ENCODE data around the gene TATDN2.

TATDN2 gene

DNA sequence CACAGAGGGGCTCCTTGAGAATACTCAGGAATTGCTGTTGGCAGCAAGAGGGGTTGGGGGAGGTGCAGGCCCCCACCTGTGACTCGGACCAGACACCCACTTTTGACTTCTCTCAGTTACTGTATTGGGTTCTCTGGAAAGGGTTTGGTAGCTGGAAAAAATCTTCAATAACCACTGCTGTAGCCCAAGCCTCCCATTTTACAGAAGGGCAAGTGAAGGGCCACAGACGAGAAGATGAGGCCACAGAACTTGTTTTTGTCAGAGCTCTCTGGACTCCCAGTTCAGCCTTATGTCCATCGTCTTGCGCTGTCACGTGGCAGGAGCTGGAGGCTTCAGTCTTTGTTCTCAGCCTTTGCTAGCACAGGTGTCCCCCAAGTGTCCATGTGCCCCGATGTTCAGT, 12.7 kb upstream of the TATDN2 start:
- no peak for DNase-seq (ENCODE audit: low read depth)
- H3K4me3 ChIP-seq (ENCODE audit: low read depth, low read length), result no peak overlapping the region
- TF ChIP-seq, protein P1, sequence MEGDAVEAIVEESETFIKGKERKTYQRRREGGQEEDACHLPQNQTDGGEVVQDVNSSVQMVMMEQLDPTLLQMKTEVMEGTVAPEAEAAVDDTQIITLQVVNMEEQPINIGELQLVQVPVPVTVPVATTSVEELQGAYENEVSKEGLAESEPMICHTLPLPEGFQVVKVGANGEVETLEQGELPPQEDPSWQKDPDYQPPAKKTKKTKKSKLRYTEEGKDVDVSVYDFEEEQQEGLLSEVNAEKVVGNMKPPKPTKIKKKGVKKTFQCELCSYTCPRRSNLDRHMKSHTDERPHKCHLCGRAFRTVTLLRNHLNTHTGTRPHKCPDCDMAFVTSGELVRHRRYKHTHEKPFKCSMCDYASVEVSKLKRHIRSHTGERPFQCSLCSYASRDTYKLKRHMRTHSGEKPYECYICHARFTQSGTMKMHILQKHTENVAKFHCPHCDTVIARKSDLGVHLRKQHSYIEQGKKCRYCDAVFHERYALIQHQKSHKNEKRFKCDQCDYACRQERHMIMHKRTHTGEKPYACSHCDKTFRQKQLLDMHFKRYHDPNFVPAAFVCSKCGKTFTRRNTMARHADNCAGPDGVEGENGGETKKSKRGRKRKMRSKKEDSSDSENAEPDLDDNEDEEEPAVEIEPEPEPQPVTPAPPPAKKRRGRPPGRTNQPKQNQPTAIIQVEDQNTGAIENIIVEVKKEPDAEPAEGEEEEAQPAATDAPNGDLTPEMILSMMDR (conservative IDR thresholded peaks at IDR 0.05; ENCODE audit: low read depth, low read length), result no peak

DNA sequence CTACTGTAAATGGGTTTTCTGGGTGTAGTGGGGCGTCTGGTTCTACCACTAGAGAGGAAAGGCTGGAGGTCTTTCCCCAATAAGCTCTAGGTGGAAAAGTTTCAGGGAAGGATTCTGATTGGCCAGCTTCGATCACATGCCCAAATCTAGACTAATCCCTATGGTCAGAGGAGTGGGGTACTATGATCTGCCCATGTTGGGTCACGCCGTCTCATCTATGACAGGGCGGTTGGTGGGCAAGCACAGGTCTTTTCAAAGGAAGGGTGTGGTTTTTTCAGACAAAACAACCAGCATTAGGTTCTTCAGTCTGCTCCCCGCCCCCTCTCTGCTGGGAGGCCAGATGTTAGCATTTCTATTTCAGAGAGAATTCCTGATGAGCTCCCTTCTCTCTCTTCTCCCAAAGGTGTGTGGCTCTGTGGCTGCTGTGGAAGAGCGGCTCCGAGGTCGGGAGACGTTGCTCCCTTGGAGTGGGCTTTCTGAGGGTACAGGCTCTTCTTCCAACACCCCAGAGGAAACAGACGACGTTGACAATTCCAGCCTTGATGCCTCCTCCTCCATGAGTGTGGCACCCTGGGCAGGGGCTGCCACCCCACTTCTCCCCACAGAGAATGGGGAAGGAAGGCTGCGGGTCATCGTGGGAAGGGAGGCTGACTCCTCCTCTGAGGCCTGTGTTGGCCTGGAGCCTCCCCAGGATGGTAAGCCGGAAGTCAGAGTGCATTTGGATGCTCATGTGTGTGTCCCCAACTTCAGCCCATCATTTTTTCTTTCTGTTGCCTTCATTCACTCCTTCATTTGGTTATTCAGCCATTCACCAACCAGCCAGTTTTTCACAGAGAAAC, 9.7 kb upstream of the TATDN2 start:
- TF ChIP-seq, protein P1 (conservative IDR thresholded peaks at IDR 0.05; ENCODE audit: low read depth, low read length), result no peak
- DNase-seq (ENCODE audit: low read depth), result no peak
- H3K4me3 ChIP-seq (ENCODE audit: low read depth, low read length), result no peak overlapping the region

DNA sequence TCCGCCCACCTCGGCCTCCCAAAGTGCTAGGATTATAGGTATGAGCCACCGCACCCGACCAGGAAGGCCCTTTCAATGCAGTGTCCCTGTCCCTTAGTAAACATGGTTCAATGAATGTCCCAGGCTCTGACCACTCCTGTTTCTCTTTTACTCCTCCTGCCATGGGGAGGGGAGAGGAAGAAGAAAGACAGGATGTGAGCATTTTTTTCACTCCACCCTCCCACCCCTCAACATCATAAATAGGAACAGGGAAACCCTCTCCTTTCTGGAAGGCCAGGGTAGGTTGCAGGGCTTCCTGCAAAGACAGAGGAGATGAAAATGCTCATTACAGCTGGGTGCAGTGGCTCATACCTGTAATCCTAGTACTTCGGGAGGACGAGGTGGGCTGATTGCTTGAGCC, 7.5 kb upstream of the TATDN2 start:
- TF ChIP-seq, protein P1 (conservative IDR thresholded peaks at IDR 0.05; ENCODE audit: low read depth, low read length), result no peak
- H3K4me3 ChIP-seq (ENCODE audit: low read depth, low read length), result no peak overlapping the region
- no peak for DNase-seq (ENCODE audit: low read depth)

DNA sequence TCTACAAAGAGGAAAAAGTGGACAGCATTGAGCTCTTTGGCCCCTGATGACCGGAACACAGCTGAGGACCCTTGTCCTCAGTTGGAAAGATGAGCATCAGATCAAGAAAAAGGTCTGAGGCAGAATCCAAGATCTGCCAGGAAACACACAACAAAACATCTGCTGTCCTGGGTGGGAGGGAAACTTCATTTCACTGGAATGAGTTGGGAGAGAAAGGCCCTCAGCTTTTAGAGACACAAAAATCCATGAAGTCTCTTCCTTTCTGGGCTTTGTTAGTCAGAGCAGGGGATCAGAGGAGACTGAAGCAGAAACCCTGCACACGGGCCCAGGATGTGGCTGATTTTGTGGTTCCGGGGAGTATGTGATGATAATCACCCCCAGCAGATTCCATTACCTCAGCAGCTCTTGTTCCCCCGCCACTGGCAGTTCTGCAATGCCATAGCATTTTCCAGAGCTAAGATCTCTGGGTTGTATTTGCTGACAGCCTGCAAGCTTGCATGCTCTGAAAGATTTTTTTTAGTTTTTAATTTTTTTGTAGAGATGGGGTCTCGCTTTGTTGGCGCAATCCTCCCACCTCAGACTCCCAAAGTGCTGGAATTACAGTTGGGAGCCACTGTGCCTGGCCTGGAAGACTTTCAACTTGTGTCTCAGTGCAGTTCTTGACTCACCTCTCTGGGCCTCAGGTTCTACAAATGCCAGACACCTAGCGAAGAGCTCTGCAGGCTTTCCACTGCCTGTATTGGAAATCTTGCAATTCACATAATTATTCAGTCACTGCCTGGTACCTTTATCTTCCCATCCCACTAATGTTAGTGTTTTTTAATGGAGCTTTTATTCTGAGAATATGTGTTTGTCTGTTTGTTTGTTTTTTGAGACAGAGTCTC, 5.8 kb upstream of the TATDN2 start:
- DNase-seq (ENCODE audit: low read depth), result peak; percentile 77
- TF ChIP-seq, protein P1 (conservative IDR thresholded peaks at IDR 0.05; ENCODE audit: low read depth, low read length), result no peak
- no peak overlapping the region for H3K4me3 ChIP-seq (ENCODE audit: low read depth, low read length)

DNA sequence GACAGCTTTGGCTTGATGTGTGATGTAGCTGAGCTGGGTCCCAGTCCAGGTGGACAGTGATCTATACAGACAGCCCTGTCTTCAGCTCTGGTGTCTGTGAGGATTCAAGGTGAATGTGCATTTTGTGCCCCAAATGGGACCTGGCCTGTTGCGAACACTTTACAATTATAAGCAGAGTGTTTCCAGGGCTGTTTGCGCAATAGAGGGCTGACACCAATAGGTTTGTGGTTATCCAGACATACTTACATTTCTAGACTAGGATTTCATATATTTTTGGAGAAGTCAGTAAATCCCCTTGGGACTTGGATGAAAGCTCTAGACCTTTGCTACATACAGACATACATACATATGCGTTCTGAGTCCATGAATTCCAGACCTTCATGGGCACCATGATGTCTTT, 4.2 kb upstream of the TATDN2 start:
- H3K4me3 ChIP-seq (ENCODE audit: low read depth, low read length), result no peak overlapping the region
- TF ChIP-seq, protein P1 (conservative IDR thresholded peaks at IDR 0.05; ENCODE audit: low read depth, low read length), result no peak
- DNase-seq (ENCODE audit: low read depth), result no peak

DNA sequence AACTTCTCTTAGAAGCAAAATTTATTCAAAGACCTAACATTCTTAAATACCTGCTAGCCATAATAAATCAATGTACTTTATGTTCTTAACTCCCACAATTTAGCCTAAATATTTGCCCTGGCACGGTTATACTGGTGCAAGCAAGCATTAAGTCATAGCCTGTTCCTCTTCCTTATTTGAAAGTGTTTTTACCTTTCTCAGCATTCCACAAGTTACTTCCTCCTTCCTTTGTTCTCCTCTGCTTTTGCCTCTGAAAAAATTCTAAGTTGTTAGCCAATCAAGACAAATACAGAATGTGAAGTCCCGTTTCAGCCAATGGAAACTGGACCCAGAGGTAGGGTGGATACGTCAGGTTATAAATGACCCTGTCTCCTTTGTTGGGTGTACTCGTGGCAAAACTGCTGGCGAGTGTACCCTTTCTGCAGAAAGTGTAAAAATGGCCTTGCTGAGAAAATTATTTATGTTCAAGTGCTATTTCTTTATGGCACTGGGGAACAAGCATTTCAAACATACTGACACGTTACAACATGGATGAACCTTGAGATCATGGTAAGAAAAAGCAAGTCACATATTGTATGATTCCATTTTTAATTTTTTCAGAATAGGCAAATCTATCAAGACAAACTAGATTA, 3.1 kb upstream of the TATDN2 start:
- TF ChIP-seq, protein P1 (conservative IDR thresholded peaks at IDR 0.05; ENCODE audit: low read depth, low read length), result no peak
- H3K4me3 ChIP-seq (ENCODE audit: low read depth, low read length), result no peak overlapping the region
- no peak for DNase-seq (ENCODE audit: low read depth)

All from choroid plexus epithelial cell (primary cell).